IMR-90 (cell line): ENCODE data around the gene ABR. TPM values are rescaled to one million over a fixed set of nuclear protein-coding genes. Genes with fewer than 3 reads are reported as not detected.

ENCODE experiments used
- ATAC-seq: fragments of 200-7000 bp; cut with Tn5 transposase; 2 replicates; pipeline ENCODE4 v1.9.1; 2020; ENCODE audit warnings: low read depth, mild to moderate bottlenecking, moderate library complexity
- BruUV-seq: library from RNA; stranded (reverse); fragments of 400-500 nt; replicated peaks from 2 replicates; lab custom pipeline; 2021; lab: Mats Ljungman, UMichigan
- CTCF ChIA-PET: fragments of 300-600 bp; formaldehyde crosslinking; extraction: SDS; loops from one replicate; lab custom pipeline; 2021; ENCODE audit warnings: antibody characterized with exemption; lab: Yijun Ruan, JAX
- POLR2A ChIA-PET: fragments of 300-600 bp; sonication (Branson Sonifier 250); formaldehyde crosslinking; loops from one replicate; lab custom pipeline; 2022; ENCODE audit warnings: antibody characterized with exemption; ENCODE audit not compliant: unreplicated experiment; lab: Charles Lee
- DNase-seq: peaks from one replicate; pipeline ENCODE4 v3.0.0; 2013
- H2AFZ ChIP-seq: replicated peaks from 2 replicates; pipeline ENCODE3; 2013; ENCODE audit warnings: low read length, mild to moderate bottlenecking; ENCODE audit not compliant: poor library complexity
- H2AK5ac ChIP-seq: 2 replicates; pipeline ENCODE4 v1.6.1; 2013; ENCODE audit warnings: low read depth, low read length, inconsistent platforms
- H2AK9ac ChIP-seq: replicated peaks from 2 replicates; pipeline ENCODE3; 2013; ENCODE audit warnings: mild to moderate bottlenecking, low read depth, low read length, moderate library complexity; ENCODE audit not compliant: poor library complexity
- H2BK120ac ChIP-seq: 2 replicates; pipeline ENCODE4 v1.6.1; 2013; ENCODE audit warnings: low read depth, low read length, inconsistent platforms
- H2BK15ac ChIP-seq: 3 replicates; pipeline ENCODE4 v1.6.1; 2013; ENCODE audit warnings: low read depth, low read length, inconsistent platforms
- H2BK20ac ChIP-seq: 2 replicates; pipeline ENCODE4 v1.6.1; 2013; ENCODE audit warnings: low read depth, mild to moderate bottlenecking, inconsistent platforms, low read length, moderate library complexity
- H2BK5ac ChIP-seq: 2 replicates; pipeline ENCODE4 v1.6.1; 2013; ENCODE audit warnings: mild to moderate bottlenecking, low read depth, low read length, inconsistent platforms; ENCODE audit not compliant: poor library complexity, severe bottlenecking
- H3K14ac ChIP-seq: replicated peaks from 2 replicates; pipeline ENCODE4 v1.6.1; 2013; ENCODE audit warnings: low read depth, low read length, inconsistent platforms
- H3K18ac ChIP-seq: 2 replicates; pipeline ENCODE4 v1.6.1; 2013; ENCODE audit warnings: low read depth, low read length, control low read depth
- H3K23ac ChIP-seq: 2 replicates; pipeline ENCODE4 v1.6.1; 2013; ENCODE audit warnings: low read depth, low read length, inconsistent platforms
- H3K27ac ChIP-seq: 2 replicates; pipeline ENCODE4 v1.5.1; 2013; ENCODE audit warnings: mild to moderate bottlenecking, control low read depth, low read length; ENCODE audit not compliant: insufficient read depth
- H3K27me3 ChIP-seq: 2 replicates; pipeline ENCODE4 v1.6.1; 2013; ENCODE audit warnings: low read length; ENCODE audit not compliant: control insufficient read depth, insufficient read depth
- H3K36me3 ChIP-seq: 2 replicates; pipeline ENCODE4 v1.6.1; 2013; ENCODE audit warnings: low read length, mixed read lengths; ENCODE audit not compliant: control insufficient read depth, insufficient read depth
- H3K4ac ChIP-seq: 2 replicates; pipeline ENCODE4 v1.6.1; 2013; ENCODE audit warnings: low read depth, low read length, inconsistent platforms
- H3K4me1 ChIP-seq: 2 replicates; pipeline ENCODE4 v1.6.1; 2013; ENCODE audit warnings: low read length, mixed read lengths; ENCODE audit not compliant: control insufficient read depth, insufficient read depth
- H3K4me2 ChIP-seq: 2 replicates; pipeline ENCODE4 v1.6.1; 2013; ENCODE audit warnings: low read depth, mild to moderate bottlenecking, control low read depth, low read length, moderate library complexity
- H3K4me3 ChIP-seq: 2 replicates; pipeline ENCODE4 v1.5.1; 2013; ENCODE audit warnings: low read depth, mild to moderate bottlenecking, control low read depth, low read length, moderate library complexity; ENCODE audit not compliant: insufficient read depth
- H3K56ac ChIP-seq: 2 replicates; pipeline ENCODE4 v1.6.1; 2013; ENCODE audit warnings: low read length, inconsistent platforms; ENCODE audit not compliant: insufficient read depth; ENCODE audit errors: extremely low read depth
- H3K79me1 ChIP-seq, 2 experiments: 2 replicates each; pipeline ENCODE4 v1.6.1; 2013; ENCODE audit warnings: low read length in 2 of 2, inconsistent platforms in 1 of 2, low read depth in 1 of 2
- H3K9ac ChIP-seq: 2 replicates; pipeline ENCODE4 v1.6.1; 2013; ENCODE audit warnings: low read depth, low read length, control low read depth
- H3K9me1 ChIP-seq: 2 replicates; pipeline ENCODE4 v1.6.1; 2013; ENCODE audit warnings: low read length, inconsistent platforms; ENCODE audit not compliant: insufficient read depth
- H3K9me3 ChIP-seq: 2 replicates; pipeline ENCODE4 v1.6.1; 2013; ENCODE audit warnings: low read length; ENCODE audit not compliant: control insufficient read depth, insufficient read depth
- H4K20me1 ChIP-seq: 2 replicates; pipeline ENCODE4 v1.6.1; 2013; ENCODE audit warnings: low read length, inconsistent platforms; ENCODE audit not compliant: insufficient read depth
- H4K5ac ChIP-seq: 2 replicates; pipeline ENCODE4 v1.6.1; 2013; ENCODE audit warnings: mild to moderate bottlenecking, low read depth, low read length, control low read depth
- H4K8ac ChIP-seq, 2 experiments: 2 replicates each; pipeline ENCODE4 v1.6.1; 2013; ENCODE audit warnings: low read depth in 2 of 2, low read length in 2 of 2, control low read depth in 1 of 2, inconsistent platforms in 1 of 2
- H4K91ac ChIP-seq: 2 replicates; pipeline ENCODE4 v1.6.1; 2013; ENCODE audit warnings: low read depth, low read length, inconsistent platforms; ENCODE audit not compliant: insufficient read depth
- BHLHE40 ChIP-seq: fragments of 150-350 bp; IDR thresholded peaks from 2 replicates; pipeline ENCODE4 v1.6.1; 2016; ENCODE audit warnings: mild to moderate bottlenecking, low read depth, low read length
- CEBPB ChIP-seq: IDR thresholded peaks from 2 replicates; pipeline ENCODE4 v1.6.1; 2012; ENCODE audit warnings: low read depth, low read length, improper control_type of control experiment
- CTCF ChIP-seq: conservative IDR thresholded peaks from 2 replicates; pipeline ENCODE4 v1.5.1; 2012; ENCODE audit warnings: mild to moderate bottlenecking, low read depth, low read length, improper control_type of control experiment
- MAFK ChIP-seq: IDR thresholded peaks from 2 replicates; pipeline ENCODE4 v1.6.1; 2012; ENCODE audit warnings: low read depth, low read length, improper control_type of control experiment
- MAZ ChIP-seq: IDR thresholded peaks from 2 replicates; pipeline ENCODE4 v1.6.1; 2012; ENCODE audit warnings: low read depth, mild to moderate bottlenecking, low read length, improper control_type of control experiment, moderate library complexity, borderline replicate concordance
- POLR2A ChIP-seq: IDR thresholded peaks from 2 replicates; pipeline ENCODE4 v1.6.1; 2012; ENCODE audit warnings: mild to moderate bottlenecking, low read depth, low read length
- RAD21 ChIP-seq: IDR thresholded peaks from 2 replicates; pipeline ENCODE4 v1.6.1; 2012; ENCODE audit warnings: low read length, improper control_type of control experiment
- RFX5 ChIP-seq: IDR thresholded peaks from 2 replicates; pipeline ENCODE4 v1.8.0; 2012; ENCODE audit warnings: low read depth, mild to moderate bottlenecking, low read length, moderate library complexity
- WGBS, 2 experiments: methylation state at CpG; one replicate each; pipeline versions ENCODE4 v1.1.5 to v1.1.7; 2013; ENCODE audit warnings: missing lambda C conversion rate in 2 of 2; ENCODE audit not compliant: insufficient read length in 1 of 2; ENCODE audit errors: extremely low coverage in 2 of 2; 5-methylcytosine and 5-hydroxymethylcytosine counted together
- dilution Hi-C: fragments of 300-500 bp; cut with HindIII; formaldehyde crosslinking; loops from one replicate; pipeline ENCODE4 v1.14.3; 2018; ENCODE audit warnings: low sequenced_read_pairs; ENCODE audit not compliant: unreplicated experiment
- in situ Hi-C: fragments of 300-500 bp; cut with MboI; formaldehyde crosslinking; loops from 3 replicates; pipeline ENCODE4 v1.14.3; 2019; ENCODE audit warnings: low sequenced_read_pairs, inconsistent platforms, mixed read lengths
- intact Hi-C: fragments of 100-400 bp; cut with micrococcal nuclease; formaldehyde crosslinking; loops from 2 replicates; pipeline ENCODE4 v1.10.0; 2022
- polyA plus RNA-seq, 3 experiments: library from polyadenylated mRNA; depleted of rRNA; stranded (reverse); fragments of >200 nt; gene quantifications; 2 replicates each; pipeline ENCODE4 v1.2.3, GENCODE V29; 2012; ENCODE audit warnings: low replicate concordance in 1 of 3
- total RNA-seq: library from RNA; depleted of rRNA; stranded (reverse); fragments of >200 nt; gene quantifications from 2 replicates; pipeline ENCODE4 v1.2.3, GENCODE V29; 2012

The ABR gene
- total and polyA plus RNA-seq, 2 of the 4 experiments (the other 2 are of a cell fraction), result 28.3 to 79.7 TPM

GRCh38 chr17:1050996-1051925 is 128.5 kb downstream of the ABR start:
- Histone ChIP-seq H2BK20ac (no peak overlapping the region), H4K5ac (no peak overlapping the region), H3K4me2 (no peak overlapping the region), H3K36me3 (peaks cover 42% of the 10 kb centered on the region), H3K14ac (no peak overlapping the region), H3K23ac (no peak overlapping the region), H2BK15ac (no peak overlapping the region), H2BK5ac (no peak overlapping the region), H3K4ac (no peak overlapping the region), H2BK120ac (no peak overlapping the region), H3K9me3 (no peaks in the 10 kb centered on the region), H3K4me3 (no peak overlapping the region), H4K91ac (no peak overlapping the region), H3K27ac (no peak overlapping the region), H3K18ac (no peak overlapping the region), H4K20me1 (peaks cover 29% of the 10 kb centered on the region), H2AK5ac (no peak overlapping the region), H3K27me3 (no peaks in the 10 kb centered on the region), H3K4me1 (peaks cover 17% of the 10 kb centered on the region), H3K9ac (no peak overlapping the region), H4K8ac (no peak overlapping the region), H3K9me1 (peaks cover 4% of the 10 kb centered on the region; the same call in 1 of the 2 replicates), H2AK9ac (no peak overlapping the region), H3K56ac (no peak overlapping the region), H3K79me1 (peaks cover 3 to 14% of the 10 kb centered on the region in 2 experiments; a peak in 3 of 4 replicates), H2AFZ (no peak overlapping the region)
- no TSS peak for BruUV-seq
- dilution Hi-C loops, result no loop called here
- WGBS, 2 experiments, result 96% methylated on average over 4 of the region's 33 CpGs; no CpG with 5 or more reads in 1 of the 2 experiments
- ATAC-seq, result no peak
- DNase-seq, result no peak
- in situ Hi-C loops, result no loop called here
- TF ChIP-seq CEBPB (no peak), POLR2A (no peak), RFX5 (no peak), MAZ (no peak), RAD21 (no peak), CTCF (no peak), MAFK (no peak), BHLHE40 (no peak)
- CTCF ChIA-PET, result no interaction called here
- intact Hi-C loops, result no loop called here
- POLR2A ChIA-PET, result no interaction called here
